K562 (cell line): ENCODE results near the gene NYAP2. TPM values are rescaled to one million over a fixed set of nuclear protein-coding genes. Genes with fewer than 3 reads are reported as not detected.

ENCODE experiments used
- ASH1L ChIP-seq: fragments of 450-650 bp; IDR thresholded peaks from 2 replicates; pipeline ENCODE4 v1.6.1; 2018; ENCODE audit warnings: borderline replicate concordance, mild to moderate bottlenecking, low read depth; ENCODE audit not compliant: partially characterized antibody
- CBFA2T3 ChIP-seq: fragments of 450-650 bp; IDR thresholded peaks from 2 replicates; pipeline ENCODE4 v1.6.1; 2017
- FOXA3 ChIP-seq, 2 experiments: fragments of 450-650 bp in 1 of 2; sonication (generic) in 1 of 2; formaldehyde crosslinking; IDR thresholded peaks in 1 of 2; conservative IDR thresholded peaks in 1 of 2; 2 replicates each; pipeline versions ENCODE4 v1.4.0 to v1.8.0; 2020 to 2022; ENCODE audit warnings: mild to moderate bottlenecking in 2 of 2, missing genetic modification reagents in 1 of 2
- KDM1A ChIP-seq, 2 experiments: fragments of 450-650 bp; IDR thresholded peaks; 2 replicates each; pipeline ENCODE4 v1.6.1; 2016; ENCODE audit warnings: mild to moderate bottlenecking in 2 of 2
- KHSRP ChIP-seq: fragments of 450-650 bp; IDR thresholded peaks from 2 replicates; pipeline ENCODE4 v1.6.1; 2017
- MBD2 ChIP-seq: sonication (generic); IDR thresholded peaks from 2 replicates; pipeline ENCODE4 v1.6.1; 2016; ENCODE audit warnings: low read depth, borderline replicate concordance
- MGA ChIP-seq: fragments of 450-650 bp; IDR thresholded peaks from 2 replicates; pipeline ENCODE4 v1.6.1; 2016; ENCODE audit warnings: mild to moderate bottlenecking, moderate library complexity
- PURB ChIP-seq: sonication (generic); formaldehyde crosslinking; IDR thresholded peaks from 2 replicates; pipeline ENCODE4 v1.9.0; 2021; ENCODE audit warnings: low read depth, mild to moderate bottlenecking, missing genetic modification reagents
- SAFB ChIP-seq: fragments of 200-400 bp; formaldehyde crosslinking; IDR thresholded peaks from 2 replicates; pipeline ENCODE4 v1.6.1; 2017; ENCODE audit warnings: low read depth, low read length, borderline replicate concordance
- SRSF3 ChIP-seq: fragments of 200-400 bp; formaldehyde crosslinking; IDR thresholded peaks from 2 replicates; pipeline ENCODE4 v1.6.1; 2016; ENCODE audit warnings: mild to moderate bottlenecking, low read length, moderate library complexity; ENCODE audit not compliant: insufficient read depth
- TSC22D4 ChIP-seq: fragments of 450-650 bp; IDR thresholded peaks from 2 replicates; pipeline ENCODE4 v1.6.1; 2016; ENCODE audit warnings: missing genetic modification characterization, missing biosample characterization, control low read depth
- XRCC4 ChIP-seq: IDR thresholded peaks from one replicate; pipeline ENCODE4 v1.6.1; 2011; ENCODE audit not compliant: insufficient read depth, insufficient read length; ENCODE audit errors: extremely low read depth
- ZNF239 ChIP-seq: fragments of 250-450 bp; sonication (Bioruptor Pico); IDR thresholded peaks from 2 replicates; pipeline ENCODE4 v1.4.0; 2020; ENCODE audit warnings: mild to moderate bottlenecking
- ZNF311 ChIP-seq: fragments of 250-450 bp; sonication (Bioruptor Pico); IDR thresholded peaks from 2 replicates; pipeline ENCODE4 v1.4.0; 2020; ENCODE audit warnings: mild to moderate bottlenecking, moderate library complexity
- ZZZ3 ChIP-seq: fragments of 450-650 bp; IDR thresholded peaks from 2 replicates; pipeline ENCODE4 v1.6.1; 2016; ENCODE audit warnings: antibody characterized with exemption, mild to moderate bottlenecking, moderate library complexity
- polyA plus RNA-seq, 8 experiments: library from polyadenylated mRNA; depleted of rRNA in 4 of 8; stranded (reverse) in 5 of 8; unstranded in 3 of 8; fragments of >200 nt; fragmentation: Nextera tagmentation in 2 of 8; fragmentation: Illumina TruSeq in 1 of 8; extraction: Ambion mirVana in 2 of 8; extraction: Trizol in 1 of 8; gene quantifications; 2 replicates each; pipeline versions ENCODE4 v1.2.1 to v1.2.3, GENCODE V29; 2011 to 2014; ENCODE audit warnings: inconsistent platforms in 1 of 8, missing spikeins in 1 of 8
- total RNA-seq, 7 experiments: library from RNA; depleted of rRNA in 6 of 7; stranded (reverse); fragments of >200 nt in 6 of 7; fragmentation: Illumina TruSeq in 2 of 7; extraction: Trizol in 2 of 7; gene quantifications; 2 replicates each; pipeline versions ENCODE4 v1.2.1 to v1.2.3, GENCODE V29; 2011 to 2021; ENCODE audit warnings: low replicate concordance in 1 of 7
- TF ChIP-seq, protein P1 (sequence below): fragments of 250-450 bp; sonication (Bioruptor Pico); IDR thresholded peaks from 2 replicates; pipeline ENCODE4 v1.8.0; 2021; ENCODE audit warnings: moderate library complexity, mild to moderate bottlenecking, inconsistent platforms

Gene NYAP2
- total and polyA plus RNA-seq, 9 of the 15 experiments (the other 6 are each of a cell fraction or from before 2014, with no cell fraction given), result 0.03 to 0.04 (median 0.04) TPM; not detected in 3

- no peak for TF ChIP-seq FOXA3 (CRISPR knock-in tag; conservative IDR thresholded peaks at IDR 0.05 in 1 of 2, IDR thresholded peaks at IDR 0.05 in 1 of 2)
- TF ChIP-seq XRCC4, result no peak
- no peak for TF ChIP-seq TSC22D4
- TF ChIP-seq PURB (CRISPR knock-in tag), result no peak
- no peak for TF ChIP-seq ASH1L
- no peak for TF ChIP-seq KHSRP
- TF ChIP-seq MBD2, result no peak
- TF ChIP-seq SRSF3, result no peak
- TF ChIP-seq ZNF239 (CRISPR knock-in tag), result no peak
- TF ChIP-seq ZZZ3, result no peak
- TF ChIP-seq, protein P1, sequence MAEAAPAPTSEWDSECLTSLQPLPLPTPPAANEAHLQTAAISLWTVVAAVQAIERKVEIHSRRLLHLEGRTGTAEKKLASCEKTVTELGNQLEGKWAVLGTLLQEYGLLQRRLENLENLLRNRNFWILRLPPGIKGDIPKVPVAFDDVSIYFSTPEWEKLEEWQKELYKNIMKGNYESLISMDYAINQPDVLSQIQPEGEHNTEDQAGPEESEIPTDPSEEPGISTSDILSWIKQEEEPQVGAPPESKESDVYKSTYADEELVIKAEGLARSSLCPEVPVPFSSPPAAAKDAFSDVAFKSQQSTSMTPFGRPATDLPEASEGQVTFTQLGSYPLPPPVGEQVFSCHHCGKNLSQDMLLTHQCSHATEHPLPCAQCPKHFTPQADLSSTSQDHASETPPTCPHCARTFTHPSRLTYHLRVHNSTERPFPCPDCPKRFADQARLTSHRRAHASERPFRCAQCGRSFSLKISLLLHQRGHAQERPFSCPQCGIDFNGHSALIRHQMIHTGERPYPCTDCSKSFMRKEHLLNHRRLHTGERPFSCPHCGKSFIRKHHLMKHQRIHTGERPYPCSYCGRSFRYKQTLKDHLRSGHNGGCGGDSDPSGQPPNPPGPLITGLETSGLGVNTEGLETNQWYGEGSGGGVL (CRISPR knock-in tag), result no peak
- TF ChIP-seq KDM1A (IDR thresholded peaks at IDR 0.05), result 0 out of 4 replicates have a peak, but pooled peaks of 1 of the 2 experiments have one; percentile 33
- TF ChIP-seq ZNF311 (CRISPR knock-in tag), result peak; percentile 78; the same call in 1 of the 2 replicates
- no peak for TF ChIP-seq SAFB
- TF ChIP-seq MGA, result no peak
- peak; percentile 88 for TF ChIP-seq CBFA2T3
These were observed 57.2 kb downstream of the NYAP2 start (continued) for GRCh38 chr2:225456619-225457260.
